GM12892 (cell line): ENCODE results near the gene KRTAP5-9.

Experiments used
- POLR2A ChIP-seq: IDR thresholded peaks from 2 replicates; pipeline ENCODE4 v1.6.1; 2011; ENCODE audit warnings: low read depth, low read length, control low read depth
- POLR2AphosphoS5 ChIP-seq: IDR thresholded peaks from 2 replicates; pipeline ENCODE4 v1.6.1; 2011; ENCODE audit warnings: low read depth, low read length, control low read depth
- TAF1 ChIP-seq: IDR thresholded peaks from 2 replicates; pipeline ENCODE4 v1.6.1; 2011; ENCODE audit warnings: low read depth, mild to moderate bottlenecking, control low read depth, low read length, borderline replicate concordance

DNA sequence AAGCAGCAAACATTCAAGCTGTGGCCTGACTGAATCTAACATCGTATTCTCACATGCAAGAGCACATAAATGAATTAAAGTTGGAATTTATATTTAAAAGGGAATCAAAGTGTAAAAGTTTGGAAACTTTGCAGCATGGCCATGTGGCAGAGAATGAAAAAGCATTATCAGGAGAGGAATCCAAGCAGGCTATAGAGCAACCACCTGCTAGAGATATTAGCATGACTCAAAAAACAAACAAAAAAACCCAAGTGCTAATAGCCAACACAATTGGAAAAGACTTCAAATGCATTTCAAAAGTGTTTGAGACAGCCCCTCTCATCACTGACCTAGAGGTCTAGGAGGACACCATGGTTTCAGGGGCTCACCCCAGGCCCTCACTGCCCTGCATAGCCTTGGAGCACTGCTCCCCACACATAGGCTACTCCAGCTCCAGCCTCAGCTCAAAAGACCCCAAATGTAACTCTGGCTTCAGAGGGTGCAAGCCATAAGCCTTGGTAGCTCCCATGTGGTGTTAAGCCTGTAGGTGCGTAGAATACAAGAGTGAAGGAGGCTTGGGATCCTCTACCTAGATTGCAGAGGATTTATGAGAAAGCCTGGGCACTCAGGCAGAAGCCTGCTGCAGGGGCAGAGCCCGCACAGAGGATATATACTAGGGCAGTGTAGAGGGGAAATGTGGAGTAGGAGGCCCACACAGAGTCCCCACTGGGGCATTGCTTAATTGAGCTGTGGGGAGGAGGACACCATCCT, 22.9 kb upstream of the KRTAP5-9 start:
- TF ChIP-seq POLR2A (no peak), POLR2AphosphoS5 (no peak), TAF1 (no peak)
